ENCODE results near the gene SLC4A2.
"Not testable (repeated sequence)": the region's sequence is repeated elsewhere in the genome, so short reads cannot be mapped to it uniquely, and the experiment has no call there.

The SLC4A2 gene

GRCh38 chr7:151016505-151016904, 42.9 kb upstream of the SLC4A2 start:
- no peak for DNase-seq (ENCODE audit: low read depth in 1 of 2, low spot score in 1 of 2)
- in situ Hi-C loops (cut with HindIII; ENCODE audit: low pct_unique_long_range_greater_than_20kb, low sequenced_read_pairs) = no loop called here
- no peak for TF ChIP-seq JUND (IDR thresholded peaks at IDR 0.05; ENCODE audit: low read depth)

- TF ChIP-seq JUND (IDR thresholded peaks at IDR 0.05; ENCODE audit: low read depth) = no peak
- in situ Hi-C loops (cut with HindIII; ENCODE audit: low pct_unique_long_range_greater_than_20kb, low sequenced_read_pairs) = no loop called here
- no peak for DNase-seq (ENCODE audit: low read depth in 1 of 2, low spot score in 1 of 2)
These were observed 42.4 kb upstream of the SLC4A2 start for GRCh38 chr7:151016942-151017341.

GRCh38 chr7:151017370-151017952, 41.9 kb upstream of the SLC4A2 start:
- TF ChIP-seq JUND (IDR thresholded peaks at IDR 0.05; ENCODE audit: low read depth) = no peak
- no peak for DNase-seq (ENCODE audit: low read depth in 1 of 2, low spot score in 1 of 2)
- in situ Hi-C loops (cut with HindIII; ENCODE audit: low pct_unique_long_range_greater_than_20kb, low sequenced_read_pairs) = no loop called here

- no peak for TF ChIP-seq JUND (IDR thresholded peaks at IDR 0.05; ENCODE audit: low read depth)
- DNase-seq (ENCODE audit: low read depth in 1 of 2, low spot score in 1 of 2) = peak in 1 of 2 experiments; percentile 32
- in situ Hi-C loops (cut with HindIII; ENCODE audit: low pct_unique_long_range_greater_than_20kb, low sequenced_read_pairs) = no loop called here
These were observed 41.4 kb upstream of the SLC4A2 start for GRCh38 chr7:151017953-151018420.

GRCh38 chr7:151018421-151019129, 40.8 kb upstream of the SLC4A2 start:
- TF ChIP-seq JUND (IDR thresholded peaks at IDR 0.05; ENCODE audit: low read depth) = no peak
- in situ Hi-C loops (cut with HindIII; ENCODE audit: low pct_unique_long_range_greater_than_20kb, low sequenced_read_pairs) = no loop called here
- peak in 1 of 2 experiments; percentile 72 for DNase-seq (ENCODE audit: low read depth in 1 of 2, low spot score in 1 of 2)

- TF ChIP-seq JUND (IDR thresholded peaks at IDR 0.05; ENCODE audit: low read depth) = no peak
- in situ Hi-C loops (cut with HindIII; ENCODE audit: low pct_unique_long_range_greater_than_20kb, low sequenced_read_pairs) = no loop called here
- DNase-seq (ENCODE audit: low read depth in 1 of 2, low spot score in 1 of 2) = no peak
These were observed 40.3 kb upstream of the SLC4A2 start for GRCh38 chr7:151019130-151019447.

GRCh38 chr7:151020231-151020630, 39.2 kb upstream of the SLC4A2 start:
- DNase-seq (ENCODE audit: low read depth in 1 of 2, low spot score in 1 of 2) = no peak
- no peak for TF ChIP-seq JUND (IDR thresholded peaks at IDR 0.05; ENCODE audit: low read depth)
- in situ Hi-C loops (cut with HindIII; ENCODE audit: low pct_unique_long_range_greater_than_20kb, low sequenced_read_pairs) = no loop called here

- no peak for TF ChIP-seq JUND (IDR thresholded peaks at IDR 0.05; ENCODE audit: low read depth)
- in situ Hi-C loops (cut with HindIII; ENCODE audit: low pct_unique_long_range_greater_than_20kb, low sequenced_read_pairs) = no loop called here
- no peak for DNase-seq (ENCODE audit: low read depth in 1 of 2, low spot score in 1 of 2)
These were observed 36.2 kb upstream of the SLC4A2 start for GRCh38 chr7:151023232-151023631.

GRCh38 chr7:151024435-151025056, 34.8 kb upstream of the SLC4A2 start, which contains the start of gene ATG9B:
ATG9B (minus strand) TSS chr7:151024494; CDS start chr7:151024423, 71 bp downstream.
- no peak for DNase-seq (ENCODE audit: low read depth in 1 of 2, low spot score in 1 of 2)
- in situ Hi-C loops (cut with HindIII; ENCODE audit: low pct_unique_long_range_greater_than_20kb, low sequenced_read_pairs) = no loop called here
- no peak for TF ChIP-seq JUND (IDR thresholded peaks at IDR 0.05; ENCODE audit: low read depth)

GRCh38 chr7:151025924-151026671, 33.3 kb upstream of the SLC4A2 start:
- in situ Hi-C loops (cut with HindIII; ENCODE audit: low pct_unique_long_range_greater_than_20kb, low sequenced_read_pairs) = no loop called here
- no peak for TF ChIP-seq JUND (IDR thresholded peaks at IDR 0.05; ENCODE audit: low read depth)
- DNase-seq (ENCODE audit: low read depth in 1 of 2, low spot score in 1 of 2) = no peak

- DNase-seq (ENCODE audit: low read depth in 1 of 2, low spot score in 1 of 2); in situ Hi-C loops (cut with HindIII; ENCODE audit: low pct_unique_long_range_greater_than_20kb, low sequenced_read_pairs): not testable (repeated sequence)
These were observed 32.3 kb upstream of the SLC4A2 start for GRCh38 chr7:151026771-151027727.

GRCh38 chr7:151027728-151028130, 31.7 kb upstream of the SLC4A2 start:
- in situ Hi-C loops (cut with HindIII; ENCODE audit: low pct_unique_long_range_greater_than_20kb, low sequenced_read_pairs); DNase-seq (ENCODE audit: low read depth in 1 of 2, low spot score in 1 of 2): not testable (repeated sequence)

All from T47D (cell line).